Breast epithelium (tissue), 4 donors: ENCODE data around the gene ZDHHC17. TPM values are rescaled to one million over a fixed set of nuclear protein-coding genes. Genes with fewer than 3 reads are reported as not detected.

Source experiments
- DNase-seq, 2 donors: peaks; one replicate each; pipeline ENCODE4 v3.0.0-alpha.2; 2019; ENCODE audit warnings: low spot score in 2 of 2
- H3K27ac ChIP-seq, 2 donors: fragments of 200-600 bp; sonication (generic) in 1 of 2; one replicate each; pipeline ENCODE4 v1.5.1; 2016 to 2019; ENCODE audit warnings: mild to moderate bottlenecking in 1 of 2
- H3K27me3 ChIP-seq, 2 donors: fragments of 200-600 bp; sonication (generic) in 1 of 2; one replicate each; pipeline versions ENCODE4 v1.5.1 to v1.6.0; 2017 to 2019; ENCODE audit warnings: control low read depth in 1 of 2, mild to moderate bottlenecking in 1 of 2
- H3K36me3 ChIP-seq: fragments of 200-600 bp; one replicate; pipeline ENCODE4 v1.5.1; 2019
- H3K4me1 ChIP-seq, 2 donors: fragments of 200-600 bp; sonication (generic); one replicate each; pipeline ENCODE4 v1.5.1; 2016 to 2019; ENCODE audit warnings: control low read depth in 1 of 2
- H3K4me3 ChIP-seq, 3 donors: fragments of 200-600 bp; sonication (generic); 1 replicate in 2 of 3; 2 replicates in 1 of 3; pipeline ENCODE4 v1.5.1; 2016 to 2019; ENCODE audit warnings: mild to moderate bottlenecking in 3 of 3, moderate library complexity in 2 of 3
- H3K9me3 ChIP-seq, 2 donors: fragments of 200-600 bp; sonication (generic) in 1 of 2; one replicate each; pipeline ENCODE4 v1.5.1; 2016 to 2019; ENCODE audit warnings: control low read depth in 1 of 2
- POLR2A ChIP-seq: fragments of 450-650 bp; IDR thresholded peaks from one replicate; pipeline ENCODE4 v1.6.1; 2016; ENCODE audit warnings: antibody characterized with exemption, mild to moderate bottlenecking, moderate library complexity
- POLR2AphosphoS5 ChIP-seq, 3 donors: sonication (generic); formaldehyde crosslinking; IDR thresholded peaks; one replicate each; pipeline ENCODE4 v1.6.1; 2017; ENCODE audit warnings: antibody characterized with exemption in 3 of 3
- intact Hi-C: fragments of 100-400 bp; cut with DNase I; formaldehyde crosslinking; loops from one replicate; pipeline ENCODE4 v1.15.1; 2023; ENCODE audit warnings: low total_unique reads
- total RNA-seq, 3 donors: library from RNA; depleted of rRNA; stranded (reverse); fragments of >200 nt; gene quantifications; one replicate each; pipeline ENCODE4 v1.1.0, GENCODE V29; 2016
- TF ChIP-seq, protein P1 (sequence below), 3 donors: fragments of 450-650 bp; IDR thresholded peaks; one replicate each; pipeline ENCODE4 v1.5.1; 2016 to 2017; ENCODE audit warnings: antibody characterized with exemption in 3 of 3, mild to moderate bottlenecking in 3 of 3, moderate library complexity in 3 of 3

Gene ZDHHC17
- total RNA-seq, 3 donors from 2014 or later = 51.8 to 86.1 (median 67.2) TPM

DNA sequence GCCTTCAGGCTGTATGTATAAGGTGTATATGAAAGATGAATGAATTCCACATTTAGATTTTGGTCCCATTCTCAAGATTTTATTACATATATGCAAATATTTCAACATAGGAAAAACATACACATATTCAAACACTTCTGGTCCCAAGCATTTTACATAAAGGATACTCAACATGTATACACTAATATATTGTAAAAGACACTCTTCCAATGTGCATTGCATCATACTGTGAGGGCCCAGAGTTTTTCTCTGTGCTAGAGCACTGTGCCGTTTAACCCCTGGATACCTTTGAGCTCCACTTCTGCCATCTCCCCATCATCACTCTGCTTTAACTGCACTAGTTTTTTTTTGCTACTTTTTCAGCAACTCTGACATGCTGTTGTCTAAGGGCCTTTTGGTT, 48.1 kb downstream of the ZDHHC17 start:
- H3K36me3 ChIP-seq = no peaks in the 10 kb centered on the region
- TF ChIP-seq POLR2A (no peak), POLR2AphosphoS5 (IDR thresholded peaks at IDR 0.05) (no peak)
- TF ChIP-seq, protein P1, sequence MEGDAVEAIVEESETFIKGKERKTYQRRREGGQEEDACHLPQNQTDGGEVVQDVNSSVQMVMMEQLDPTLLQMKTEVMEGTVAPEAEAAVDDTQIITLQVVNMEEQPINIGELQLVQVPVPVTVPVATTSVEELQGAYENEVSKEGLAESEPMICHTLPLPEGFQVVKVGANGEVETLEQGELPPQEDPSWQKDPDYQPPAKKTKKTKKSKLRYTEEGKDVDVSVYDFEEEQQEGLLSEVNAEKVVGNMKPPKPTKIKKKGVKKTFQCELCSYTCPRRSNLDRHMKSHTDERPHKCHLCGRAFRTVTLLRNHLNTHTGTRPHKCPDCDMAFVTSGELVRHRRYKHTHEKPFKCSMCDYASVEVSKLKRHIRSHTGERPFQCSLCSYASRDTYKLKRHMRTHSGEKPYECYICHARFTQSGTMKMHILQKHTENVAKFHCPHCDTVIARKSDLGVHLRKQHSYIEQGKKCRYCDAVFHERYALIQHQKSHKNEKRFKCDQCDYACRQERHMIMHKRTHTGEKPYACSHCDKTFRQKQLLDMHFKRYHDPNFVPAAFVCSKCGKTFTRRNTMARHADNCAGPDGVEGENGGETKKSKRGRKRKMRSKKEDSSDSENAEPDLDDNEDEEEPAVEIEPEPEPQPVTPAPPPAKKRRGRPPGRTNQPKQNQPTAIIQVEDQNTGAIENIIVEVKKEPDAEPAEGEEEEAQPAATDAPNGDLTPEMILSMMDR (IDR thresholded peaks at IDR 0.05) = no peak
- no peaks in the 10 kb centered on the region for H3K9me3 ChIP-seq
- H3K4me1 ChIP-seq = no peaks in the 10 kb centered on the region
- no peak overlapping the region for H3K4me3 ChIP-seq
- intact Hi-C loops = no loop called here
- no peak overlapping the region for H3K27ac ChIP-seq
- DNase-seq = no peak
- H3K27me3 ChIP-seq = no peaks in the 10 kb centered on the region

DNA sequence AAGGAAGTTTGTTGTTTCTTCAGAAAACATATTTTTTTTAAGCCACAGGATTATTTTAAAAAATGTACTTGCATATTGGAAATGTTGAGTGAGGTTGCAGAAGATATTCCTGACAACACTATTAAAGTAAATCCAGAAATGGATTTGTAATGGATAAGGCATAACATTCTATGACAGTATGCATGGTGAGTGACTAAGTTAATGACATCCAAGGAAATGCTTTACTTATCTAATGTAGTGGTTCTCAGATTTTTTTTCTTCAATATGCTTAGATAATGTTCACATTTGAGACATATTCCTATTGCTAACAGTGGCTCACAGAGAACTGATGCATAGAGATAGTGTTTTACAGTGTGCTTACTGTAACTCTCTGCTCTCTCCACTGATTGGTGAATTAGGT, 49.4 kb downstream of the ZDHHC17 start:
- Histone ChIP-seq H3K4me1 (no peaks in the 10 kb centered on the region), H3K27me3 (no peaks in the 10 kb centered on the region), H3K9me3 (no peaks in the 10 kb centered on the region), H3K36me3 (no peaks in the 10 kb centered on the region), H3K4me3 (no peak overlapping the region), H3K27ac (no peak overlapping the region)
- no peak for DNase-seq
- intact Hi-C loops = no loop called here
- TF ChIP-seq POLR2AphosphoS5 (IDR thresholded peaks at IDR 0.05) (no peak), POLR2A (no peak)
- TF ChIP-seq, protein P1 (IDR thresholded peaks at IDR 0.05) = no peak

DNA sequence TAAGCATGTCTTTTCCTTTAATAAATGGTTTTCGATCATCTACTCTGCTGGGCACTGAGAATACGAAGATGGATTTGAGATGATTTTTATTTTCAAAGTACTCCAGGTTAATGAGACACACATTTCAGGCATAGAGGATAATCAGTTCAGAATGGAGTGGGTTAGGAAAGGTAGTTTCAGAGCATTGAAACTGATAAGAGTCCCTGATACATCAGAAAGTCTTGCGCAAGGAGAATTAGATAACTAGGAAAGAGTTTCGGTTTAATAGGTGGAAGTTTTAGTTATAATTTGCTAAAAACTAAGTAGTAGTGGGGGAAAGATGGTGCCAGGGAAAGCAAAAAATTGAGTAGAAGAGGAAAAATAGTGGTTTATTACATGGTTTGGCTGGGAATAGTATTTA, 50.1 kb downstream of the ZDHHC17 start:
- Histone ChIP-seq H3K4me1 (no peaks in the 10 kb centered on the region), H3K9me3 (no peaks in the 10 kb centered on the region), H3K36me3 (no peaks in the 10 kb centered on the region), H3K27ac (no peak overlapping the region), H3K4me3 (no peak overlapping the region), H3K27me3 (no peaks in the 10 kb centered on the region)
- TF ChIP-seq POLR2AphosphoS5 (IDR thresholded peaks at IDR 0.05) (no peak), POLR2A (no peak)
- TF ChIP-seq, protein P1 (IDR thresholded peaks at IDR 0.05) = no peak
- no peak for DNase-seq
- intact Hi-C loops = no loop called here

DNA sequence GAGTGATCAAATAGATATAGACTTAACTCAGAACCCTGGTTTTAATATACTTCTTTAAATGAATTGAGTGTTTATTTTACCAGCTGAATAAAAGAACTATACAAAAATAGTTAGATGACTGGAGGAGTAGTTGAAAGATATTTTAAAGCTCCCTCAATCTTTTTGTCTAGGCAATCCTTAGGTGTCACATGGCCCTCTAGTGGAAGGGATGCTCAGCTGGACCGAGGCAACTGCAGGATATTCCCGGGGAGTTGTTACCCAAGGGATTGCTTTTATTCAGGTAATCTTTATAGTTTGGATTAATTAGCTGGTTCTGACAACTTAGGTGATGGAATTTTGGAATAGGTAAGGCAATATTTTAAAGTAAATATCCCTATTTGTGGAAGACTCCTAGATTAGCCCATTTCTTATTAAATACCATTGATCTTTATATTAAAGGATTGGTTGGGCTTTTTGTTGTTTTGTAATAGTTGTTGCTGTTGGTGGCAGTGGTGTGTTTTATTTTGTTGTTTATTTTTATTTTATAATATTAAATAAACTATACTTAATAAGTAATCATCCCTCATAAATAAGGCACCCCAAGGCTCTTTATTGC, 57.1 kb downstream of the ZDHHC17 start:
- intact Hi-C loops = no loop called here

DNA sequence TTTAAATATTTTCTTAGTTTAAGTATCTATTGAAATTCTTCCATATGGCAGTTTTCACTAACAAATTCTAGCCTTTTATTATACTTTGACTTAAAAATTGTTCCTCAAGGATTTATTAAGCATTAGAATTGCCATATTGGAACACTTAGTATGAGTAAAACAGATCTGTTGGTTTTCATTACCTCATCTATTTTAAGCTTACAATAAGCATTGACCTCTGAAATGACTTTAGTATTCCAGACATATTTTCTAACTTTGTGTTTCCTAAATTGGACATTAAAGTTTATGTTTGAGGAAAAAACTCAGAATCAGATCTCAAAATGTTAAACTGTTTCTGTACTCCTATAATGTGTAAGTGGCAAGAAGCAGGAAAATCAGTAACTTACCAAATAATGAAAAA, 66.5 kb downstream of the ZDHHC17 start:
- Histone ChIP-seq H3K36me3 (peaks cover 8% of the 10 kb centered on the region), H3K27me3 (no peaks in the 10 kb centered on the region), H3K4me1 (no peaks in the 10 kb centered on the region), H3K9me3 (peaks cover 0 to 9% of the 10 kb centered on the region in 2 donors), H3K4me3 (no peak overlapping the region), H3K27ac (no peak overlapping the region)
- TF ChIP-seq POLR2AphosphoS5 (IDR thresholded peaks at IDR 0.05) (no peak), POLR2A (no peak)
- TF ChIP-seq, protein P1 (IDR thresholded peaks at IDR 0.05) = no peak
- intact Hi-C loops = no loop called here
- no peak for DNase-seq

More for the DNA sequence above, 57.1 kb downstream of the ZDHHC17 start:
- no peak for TF ChIP-seq POLR2AphosphoS5 (IDR thresholded peaks at IDR 0.05)
- TF ChIP-seq, protein P1 (IDR thresholded peaks at IDR 0.05) = peak in 2 of 3 donors; percentile 27 to 29
- Histone ChIP-seq H3K36me3 (no peaks in the 10 kb centered on the region), H3K9me3 (no peaks in the 10 kb centered on the region), H3K27ac (no peak overlapping the region), H3K4me1 (no peaks in the 10 kb centered on the region), H3K4me3 (no peak overlapping the region), H3K27me3 (no peaks in the 10 kb centered on the region)
- no peak for DNase-seq
